Posterior cingulate gyrus (tissue), 11 donors: Measurements from ENCODE around the gene BPGM.
"Not testable (repeated sequence)": the region's sequence is repeated elsewhere in the genome, so short reads cannot be mapped to it uniquely, and the experiment has no call there.

Source experiments
- DNase-seq, 10 donors: peaks; one replicate each; pipeline versions ENCODE4 v3.0.0 to v3.0.0-alpha.2; 2020 to 2021; ENCODE audit warnings: mixed read lengths in 3 of 10
- intact Hi-C: fragments of 100-400 bp; cut with DNase I; formaldehyde crosslinking; loops from one replicate; pipeline ENCODE4 v1.15.1; 2023

The BPGM gene

DNA sequence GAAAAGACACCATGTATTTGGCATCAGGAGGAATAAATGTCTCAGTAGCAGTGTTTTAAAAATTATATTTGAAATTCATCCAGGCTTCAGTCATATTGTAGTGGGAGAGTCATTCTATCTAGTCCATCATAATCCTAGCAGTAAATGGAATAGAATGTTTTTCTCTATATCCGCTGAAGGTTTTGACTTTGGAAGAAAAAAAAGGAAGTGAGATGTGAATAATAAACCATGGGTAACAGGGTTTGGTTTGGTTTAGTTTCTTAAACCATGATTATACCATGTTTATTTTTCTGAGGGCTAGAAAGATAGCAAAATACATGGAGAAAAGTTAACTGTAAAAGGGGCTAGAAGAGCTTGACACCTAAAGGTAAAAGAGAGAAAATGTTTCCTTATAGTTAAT lies 16.4 kb upstream of the BPGM start:
- DNase-seq = no peak
- intact Hi-C loops = loop anchor here (5.0 kb wide), 1 partner anchor 322 kb away; no protein-coding TSS in a partner anchor

DNA sequence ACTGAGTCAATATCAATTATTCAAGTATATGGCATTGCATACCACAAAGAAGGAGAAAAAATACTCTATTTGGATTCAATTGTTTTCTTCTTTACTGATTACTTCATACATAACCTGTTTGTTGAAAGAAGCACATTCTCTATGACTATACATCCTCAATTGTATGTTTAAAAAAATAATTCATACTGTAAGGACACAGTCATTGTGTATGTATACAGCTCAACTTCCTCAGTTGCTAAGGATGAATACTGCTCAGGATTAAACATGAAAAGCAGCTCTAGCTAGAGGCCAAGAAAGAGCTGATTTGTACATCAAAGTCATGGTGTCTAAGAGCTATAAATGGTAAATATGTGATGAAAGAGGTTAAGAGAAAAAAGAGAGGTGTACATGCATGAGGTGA lies 15.8 kb upstream of the BPGM start:
- no peak for DNase-seq
- intact Hi-C loops = loop anchor here (5.0 kb wide), 1 partner anchor 321 kb away; no protein-coding TSS in a partner anchor

DNA sequence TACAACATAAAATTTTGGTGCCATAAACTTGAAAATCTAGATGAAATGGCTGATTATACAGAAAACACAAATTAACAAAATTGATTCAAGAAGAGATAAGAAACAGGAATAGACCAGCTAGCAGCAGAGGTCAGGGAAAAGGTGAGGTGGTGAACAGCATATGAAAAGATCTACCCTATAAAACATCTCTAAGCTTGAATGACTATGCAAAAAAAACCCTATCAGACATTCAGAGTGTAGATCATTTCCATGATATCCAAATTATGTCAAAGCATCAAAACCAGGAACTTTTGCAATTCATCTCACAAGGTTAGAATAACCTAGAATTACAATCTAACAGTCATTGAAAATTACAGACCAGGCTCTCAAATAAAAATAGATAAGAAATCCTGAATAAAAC lies 14.6 kb upstream of the BPGM start:
- no peak for DNase-seq
- intact Hi-C loops = loop anchor here (5.0 kb wide), 1 partner anchor 320 kb away; no protein-coding TSS in a partner anchor

DNA sequence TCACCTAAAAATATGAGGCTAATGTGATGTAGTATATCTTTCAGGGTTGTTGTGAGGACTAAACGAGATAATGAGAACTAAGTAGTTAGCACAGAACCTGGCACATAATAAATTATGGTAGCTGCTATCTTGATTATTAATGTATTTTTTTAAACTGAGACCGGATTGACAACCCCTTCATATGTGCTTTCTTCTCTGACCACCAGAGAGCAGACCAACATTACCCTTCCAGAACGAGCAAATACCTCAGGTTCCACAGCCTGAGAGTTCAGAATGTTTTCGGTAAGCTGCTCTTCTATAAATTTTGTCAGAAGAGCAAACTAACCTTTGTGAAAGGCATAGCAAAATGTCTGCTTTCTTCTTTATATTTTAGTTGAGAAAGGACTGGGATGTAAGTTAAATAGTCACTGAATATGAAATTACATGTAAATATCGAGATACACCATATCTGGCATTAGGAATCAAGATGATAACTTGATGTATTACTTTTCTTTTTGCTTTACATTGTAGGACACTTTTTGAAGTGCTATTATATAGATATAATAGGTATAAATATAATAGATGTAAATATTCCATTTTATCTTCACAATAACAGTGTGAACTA lies 13.6 kb upstream of the BPGM start:
- peak in 1 of 10 donors; percentile 12 for DNase-seq
- intact Hi-C loops = loop anchor here (5.0 kb wide), 1 partner anchor 319 kb away; no protein-coding TSS in a partner anchor

DNA sequence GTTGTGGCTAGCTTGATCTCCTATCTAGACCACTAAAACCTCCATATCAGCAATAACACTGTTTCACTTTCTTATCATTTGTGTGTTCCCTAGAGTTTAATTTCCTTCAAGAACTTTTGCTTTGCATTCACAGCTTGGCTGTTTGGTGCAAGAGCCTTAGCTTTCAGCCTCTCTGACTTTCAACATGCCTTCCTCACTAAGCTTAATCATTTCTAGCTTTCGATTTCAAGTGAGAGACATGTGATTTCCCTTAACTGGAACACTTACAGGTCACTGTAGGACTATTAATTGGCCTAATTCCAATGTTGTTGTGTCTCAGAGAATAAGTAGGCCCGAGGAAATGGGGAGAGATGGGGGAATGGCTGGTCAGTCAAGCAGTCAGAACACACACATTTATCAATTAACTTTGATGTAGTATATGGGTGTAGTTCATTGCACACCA lies 10.6 kb upstream of the BPGM start:
- no peak for DNase-seq
- intact Hi-C loops = no loop called here

DNA sequence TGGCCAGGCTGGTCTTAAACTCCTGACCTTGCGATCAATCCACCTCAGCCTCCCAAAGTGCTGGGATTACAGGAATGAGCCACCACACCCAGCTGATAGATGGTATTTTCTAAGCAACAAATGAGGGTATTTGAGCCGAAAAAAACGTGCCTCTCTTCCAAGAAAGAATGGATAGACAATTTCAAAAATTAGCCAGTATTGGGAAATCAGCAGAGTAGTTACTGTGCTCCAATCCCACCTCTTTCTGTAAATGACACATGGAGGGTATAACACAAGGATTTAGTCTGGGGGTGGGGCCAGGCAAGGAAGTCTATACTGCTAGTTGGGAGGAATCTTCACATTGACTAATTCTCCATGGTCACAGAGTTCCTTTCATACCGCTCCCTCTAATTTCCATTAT lies 9.2 kb upstream of the BPGM start:
- DNase-seq = no peak
- intact Hi-C loops = no loop called here

DNA sequence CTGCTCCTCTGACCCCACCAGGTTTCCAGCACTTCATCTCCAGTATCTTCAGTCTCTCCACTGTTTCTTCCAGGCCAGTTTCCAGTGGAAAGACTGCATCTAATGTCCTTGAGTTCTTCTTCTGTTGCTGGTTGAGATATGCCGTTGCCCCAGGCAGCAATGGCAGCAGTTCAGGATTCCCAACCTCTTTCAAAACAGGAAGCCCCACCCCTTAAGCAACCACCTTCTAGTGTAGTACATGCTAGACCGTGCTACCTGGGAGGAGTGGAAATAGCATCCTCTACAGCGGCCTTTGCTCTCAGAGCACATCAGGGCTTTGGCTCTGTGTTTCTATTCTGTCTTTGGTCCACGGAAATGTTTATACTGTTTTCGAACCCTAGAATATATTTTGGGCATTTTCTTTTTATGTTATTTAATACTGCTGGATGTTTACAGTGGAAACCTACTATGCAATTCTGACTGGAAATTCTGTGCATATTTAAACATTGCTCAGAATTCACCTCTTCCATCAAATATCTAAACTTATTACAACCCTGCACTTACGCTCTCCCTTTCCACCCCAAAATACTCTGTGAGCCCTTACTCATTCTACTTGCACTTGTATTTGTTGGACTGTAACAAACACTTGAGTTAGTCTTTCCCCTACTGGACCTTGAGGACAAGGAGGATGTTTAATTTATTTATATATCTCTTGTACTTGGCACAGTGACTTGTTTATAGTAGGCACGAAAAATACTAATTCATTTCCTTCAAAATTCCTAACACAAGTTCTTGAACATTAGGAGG lies 8.5 kb upstream of the BPGM start:
- no peak for DNase-seq
- intact Hi-C loops = no loop called here

DNA sequence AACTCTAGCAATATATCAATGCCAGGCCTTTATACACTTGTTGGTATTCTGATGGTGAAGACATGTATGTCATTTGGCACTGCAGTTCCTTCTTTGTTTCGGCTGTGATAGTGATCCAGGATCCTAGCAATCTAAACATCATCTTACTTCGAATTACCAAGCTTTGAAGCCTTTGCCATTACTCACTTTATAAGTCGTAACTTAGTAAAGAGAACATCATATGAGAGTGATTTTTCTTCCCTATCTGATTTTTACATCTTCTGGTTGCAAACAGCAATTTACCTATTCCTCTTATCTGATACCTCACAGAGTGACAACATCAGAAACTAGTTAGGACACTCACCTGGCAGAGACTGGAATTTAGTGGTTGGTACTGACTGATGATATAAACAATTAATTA lies 7.6 kb upstream of the BPGM start:
- intact Hi-C loops = no loop called here
- no peak for DNase-seq

DNA sequence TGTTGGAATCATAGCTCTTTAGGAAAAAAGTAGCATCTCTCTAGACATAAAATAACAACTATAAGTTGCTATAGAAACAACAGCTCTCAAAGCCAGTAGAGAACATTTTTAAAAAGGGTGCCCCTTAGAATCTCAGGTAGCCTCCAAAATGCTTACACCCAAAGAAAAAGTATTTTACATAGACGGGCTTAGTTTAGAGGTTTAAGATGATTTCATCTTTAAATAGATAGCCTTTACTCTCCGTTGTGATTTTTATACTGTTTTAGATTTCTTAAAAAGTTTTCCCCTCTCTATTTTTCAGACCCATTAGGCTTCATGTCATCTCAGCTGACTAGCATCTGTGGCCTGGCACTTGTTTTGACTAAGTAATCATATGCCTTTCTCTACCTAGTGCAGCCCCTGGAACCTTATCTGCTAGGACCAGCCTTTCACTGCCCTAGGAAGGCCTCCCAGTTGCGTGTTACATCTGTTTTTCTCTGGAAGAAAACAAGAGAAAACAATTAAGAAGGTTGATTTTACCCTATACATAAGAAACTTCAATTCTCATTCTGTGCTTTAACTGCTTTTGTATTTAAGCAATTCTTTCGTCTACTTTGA lies 6.9 kb upstream of the BPGM start:
- intact Hi-C loops = no loop called here
- DNase-seq = no peak

DNA sequence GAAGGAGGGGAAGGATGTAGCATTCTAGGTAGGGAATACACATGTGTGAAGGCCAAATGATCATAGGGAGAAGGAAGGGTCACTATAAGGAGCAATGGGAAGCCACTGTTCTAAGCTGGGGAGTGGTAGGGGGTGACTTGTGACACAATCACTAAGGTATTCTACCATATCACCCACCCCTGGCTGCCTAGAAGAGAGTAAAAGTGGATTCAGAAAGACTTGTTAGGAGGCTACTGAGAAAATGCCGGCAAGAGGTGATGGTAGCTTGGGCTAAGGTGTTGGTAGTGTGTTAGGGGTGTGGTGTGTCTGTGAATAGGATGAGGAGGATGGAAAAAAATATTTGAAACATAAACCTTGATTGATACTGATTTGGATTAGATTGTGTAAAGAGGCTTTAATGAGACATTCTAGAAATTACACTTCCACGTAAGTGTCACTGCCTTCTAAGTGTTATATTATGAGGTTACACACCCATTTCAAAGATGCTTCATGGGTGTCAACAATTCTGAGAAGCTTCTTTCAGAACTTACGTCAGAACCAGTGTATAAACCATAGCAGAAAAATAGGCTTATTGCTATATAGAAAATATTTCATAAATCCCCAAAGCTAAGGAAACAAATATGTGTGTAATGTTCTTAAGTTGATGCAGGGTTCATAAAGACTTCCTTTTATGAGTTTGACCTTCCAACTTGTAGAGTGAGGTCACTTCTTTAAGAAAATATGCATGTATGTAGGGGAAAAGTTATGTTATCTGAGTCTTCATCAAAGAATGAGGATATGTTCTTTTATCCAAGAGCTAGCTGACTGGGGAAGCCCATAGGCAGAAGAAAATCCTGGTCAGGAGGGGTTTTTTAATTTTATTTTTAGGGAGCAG lies 5.6 kb upstream of the BPGM start:
- intact Hi-C loops = no loop called here
- DNase-seq = no peak

DNA sequence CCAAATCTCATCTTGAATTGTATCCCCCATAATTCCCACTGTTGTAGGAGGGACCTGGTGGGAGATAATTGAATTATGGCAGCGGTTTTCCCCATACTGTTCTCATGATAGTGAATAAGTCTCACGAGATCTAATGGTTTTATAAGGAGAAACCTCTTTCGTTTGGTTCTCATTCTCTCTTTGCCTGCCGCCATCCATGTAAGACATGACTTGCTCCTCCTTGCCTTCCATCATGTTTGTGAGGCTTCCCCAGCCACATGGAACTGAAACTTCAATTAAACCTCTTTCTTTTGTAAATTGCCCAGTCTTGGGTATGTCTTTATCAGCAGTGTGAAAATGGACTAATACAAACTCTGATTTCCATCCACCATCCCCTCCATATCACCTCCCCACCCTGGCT lies 4.7 kb upstream of the BPGM start:
- DNase-seq, intact Hi-C loops: not testable (repeated sequence)

DNA sequence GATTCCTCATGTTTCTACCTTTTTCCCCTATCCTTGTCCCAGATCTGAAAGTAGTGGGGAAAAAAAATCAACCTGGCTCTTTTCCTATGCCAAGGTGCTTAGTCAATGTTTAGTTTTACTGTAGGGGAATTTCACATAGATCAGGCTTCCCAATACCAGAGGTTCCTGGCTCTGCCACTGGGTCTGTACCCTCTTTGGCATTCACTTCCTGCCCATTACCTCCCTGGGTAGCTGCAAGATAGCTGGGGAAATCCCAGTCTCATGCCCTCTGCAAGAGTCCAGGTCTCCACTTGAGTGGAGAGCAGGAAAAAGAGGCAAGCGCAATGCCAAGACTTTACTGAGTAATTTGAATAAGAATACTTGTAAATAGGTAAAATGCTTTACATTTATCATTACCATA lies 3.5 kb upstream of the BPGM start:
- intact Hi-C loops = no loop called here
- DNase-seq = no peak

DNA sequence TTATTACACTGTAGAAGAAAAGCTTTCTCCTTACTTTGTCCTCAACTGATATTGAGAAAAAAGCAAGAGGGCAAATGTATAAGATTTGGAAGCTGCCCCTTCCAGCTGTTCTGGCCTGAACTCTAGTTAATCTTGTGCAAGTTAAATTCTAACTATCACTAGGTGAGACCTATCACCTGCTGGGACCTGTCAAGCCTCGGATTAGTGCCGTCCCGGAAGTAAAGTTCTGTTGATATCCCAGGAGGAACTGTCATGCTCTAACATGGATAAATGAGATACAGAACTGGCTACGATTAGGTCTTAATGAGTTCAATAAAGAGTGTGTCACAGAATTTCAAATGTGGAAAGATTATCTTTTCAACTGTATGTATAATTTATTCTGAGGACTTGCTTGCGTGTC lies 1.2 kb upstream of the BPGM start:
- intact Hi-C loops = no loop called here
- DNase-seq = no peak

DNA sequence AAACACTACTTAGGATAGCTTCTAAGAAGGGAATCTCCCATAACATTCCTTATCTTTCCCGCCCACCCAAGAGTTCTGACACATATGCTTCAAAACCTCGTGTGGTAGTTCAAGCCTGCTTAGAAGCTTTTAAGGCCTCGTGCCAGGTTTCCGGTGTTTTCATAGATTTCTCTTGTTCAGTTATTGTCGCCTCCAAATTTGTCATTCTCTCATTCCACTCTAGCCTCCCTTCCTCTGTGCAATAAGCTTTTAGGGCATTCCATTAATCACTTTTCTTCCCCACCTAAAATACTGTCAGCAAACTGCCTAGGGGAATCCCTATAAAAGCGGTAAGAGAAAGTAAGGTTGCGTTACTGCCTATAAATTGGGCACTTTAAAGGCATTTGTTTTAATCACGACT lies 718 bp upstream of the BPGM start:
- intact Hi-C loops = no loop called here
- no peak for DNase-seq

DNA sequence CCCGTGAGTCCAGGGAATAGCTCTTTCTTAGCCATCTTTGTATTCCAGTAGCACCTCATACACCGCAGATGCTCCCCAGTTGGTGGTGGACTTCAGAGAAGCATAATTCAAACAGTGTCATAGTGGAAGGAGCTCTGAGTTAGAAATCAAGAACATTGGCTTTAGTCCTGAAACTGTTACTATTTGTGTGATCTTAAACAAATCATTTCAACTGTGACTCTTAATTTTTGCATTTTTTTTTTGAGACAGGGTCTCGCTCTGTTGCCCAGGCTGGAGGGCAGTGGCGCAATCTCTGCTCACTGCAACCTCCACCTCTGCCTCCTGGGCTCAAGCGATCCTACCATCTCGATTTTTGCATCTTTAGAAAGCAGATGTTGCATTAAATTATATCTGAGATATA lies 1.8 kb downstream of the BPGM start:
- intact Hi-C loops = no loop called here
- DNase-seq = no peak

DNA sequence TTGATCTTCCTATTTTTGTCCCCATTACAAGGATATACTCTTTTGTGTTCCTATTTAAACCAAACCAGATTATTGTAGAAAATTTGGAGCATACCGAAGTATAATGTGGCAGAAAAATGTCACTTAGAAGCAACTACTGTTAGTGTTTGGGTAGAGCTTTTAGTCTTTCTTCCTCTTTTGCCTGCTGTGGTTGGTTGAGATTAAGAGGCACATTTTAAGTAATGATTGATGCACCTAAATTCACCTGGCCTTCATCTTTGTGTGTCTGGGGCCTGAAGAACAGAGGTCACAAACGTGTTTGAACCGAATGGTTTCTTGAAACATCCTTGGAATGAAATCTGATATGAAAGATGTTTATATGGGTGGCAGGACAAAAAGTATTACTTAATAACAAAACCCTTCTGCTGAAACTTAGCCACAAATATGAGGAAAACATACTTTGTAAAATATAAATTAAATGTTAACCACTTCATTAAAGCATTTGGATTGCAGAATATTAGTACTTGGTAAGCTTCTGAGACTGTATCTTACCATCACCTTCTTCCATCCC lies 2.6 kb downstream of the BPGM start:
- DNase-seq = no peak

DNA sequence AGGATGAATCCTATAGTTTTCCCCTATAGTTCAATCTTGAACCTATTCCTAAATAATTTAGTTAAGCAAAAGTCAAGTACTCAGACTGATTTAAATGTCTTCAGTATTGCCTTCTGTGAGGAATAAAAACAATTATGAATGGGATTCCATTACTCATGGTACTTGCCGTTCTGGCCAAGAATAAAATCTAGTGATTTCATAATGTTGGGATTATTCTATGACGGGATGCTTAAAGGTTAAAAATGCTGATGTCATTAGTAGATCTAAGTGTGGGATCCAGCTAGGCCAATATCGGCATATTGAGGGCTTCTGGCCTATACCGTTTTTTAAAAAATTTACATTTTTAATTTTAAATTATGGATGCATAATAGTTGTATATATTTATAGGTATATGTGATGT lies 5.3 kb downstream of the BPGM start:
- DNase-seq = no peak
- intact Hi-C loops = no loop called here

More for the DNA sequence above, 2.6 kb downstream of the BPGM start:
- intact Hi-C loops = no loop called here

DNA sequence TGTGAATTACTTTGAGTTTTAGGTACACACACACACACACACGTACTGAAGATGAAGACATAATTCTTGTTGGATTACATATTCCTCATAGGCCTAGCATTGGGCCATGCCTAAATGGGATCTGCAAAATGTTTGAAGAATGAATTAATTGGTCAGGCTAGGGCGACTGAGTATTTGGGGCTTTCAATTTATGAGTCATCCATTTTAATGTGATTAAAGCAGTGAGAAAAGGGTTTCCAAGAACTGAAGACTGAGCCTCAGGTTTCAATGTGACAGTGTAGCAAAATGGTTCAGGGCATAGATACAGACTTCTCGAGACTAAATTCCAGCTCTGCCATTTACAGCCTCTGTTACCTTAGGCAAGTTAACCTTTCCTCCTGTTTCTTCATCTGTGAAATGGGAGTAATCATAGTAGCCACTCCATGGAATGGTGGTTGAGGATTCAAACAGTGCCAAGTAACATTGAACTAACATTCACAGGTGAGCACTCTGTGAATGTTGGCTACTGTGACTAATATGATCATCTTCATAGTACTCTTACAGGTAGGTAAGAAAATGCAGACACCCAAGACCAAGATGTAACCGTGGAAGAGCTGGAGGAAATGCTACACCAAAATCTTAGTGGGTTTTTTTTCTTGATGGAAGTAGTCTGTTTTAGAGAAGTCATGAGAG lies 7.6 kb downstream of the BPGM start:
- no peak for DNase-seq
- intact Hi-C loops = no loop called here

DNA sequence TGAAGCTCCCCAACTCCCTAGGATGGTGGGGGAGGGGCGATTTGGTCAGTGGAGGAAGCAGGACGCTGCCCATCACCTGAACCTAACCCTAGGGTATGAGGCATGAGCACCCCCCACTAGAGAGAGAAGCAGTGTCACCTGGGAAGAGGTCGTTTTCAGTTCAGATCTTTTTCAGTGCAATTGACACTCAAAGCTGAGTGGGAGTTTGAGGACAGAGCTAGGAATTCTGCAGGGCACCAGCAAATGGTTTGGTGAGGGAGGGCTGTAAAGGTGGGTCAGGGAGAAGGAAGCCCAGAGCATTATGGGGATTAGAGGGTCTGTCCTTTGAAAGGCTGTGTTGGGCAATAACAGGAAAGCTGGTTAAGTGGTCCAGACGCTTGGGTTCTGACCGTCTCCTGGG lies 10.9 kb downstream of the BPGM start:
- DNase-seq = peak in 1 of 10 donors; percentile 52
- intact Hi-C loops = no loop called here

DNA sequence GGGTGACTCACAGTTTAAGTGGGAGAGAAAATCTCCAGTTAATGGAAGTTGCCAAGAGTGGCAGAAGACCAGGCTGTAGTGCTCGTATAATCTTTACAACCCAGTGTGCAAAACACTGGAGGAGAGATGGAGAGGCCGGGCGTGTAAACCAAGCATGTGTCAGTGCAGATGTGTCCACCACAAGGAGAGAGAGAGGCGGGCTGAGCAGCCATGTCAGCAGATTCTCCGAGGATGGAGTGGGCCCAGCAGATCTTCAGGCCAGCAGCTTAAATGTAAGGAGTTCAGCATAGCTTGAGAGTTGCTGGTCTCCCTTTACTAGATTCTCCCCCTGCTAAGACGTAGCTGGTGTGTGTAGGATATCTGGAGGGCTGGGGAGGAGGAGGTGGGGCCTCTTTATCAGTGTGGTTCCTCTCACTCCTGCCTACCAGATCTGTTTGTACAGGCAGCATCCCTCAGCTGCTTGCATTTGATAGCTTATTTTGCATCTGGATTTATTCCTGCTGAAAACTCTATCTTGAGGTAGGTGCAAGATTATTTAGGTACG lies 13.7 kb downstream of the BPGM start:
- peak in 3 of 10 donors; percentile 20 to 60 (median 39) for DNase-seq
- intact Hi-C loops = no loop called here
